Midbrain (tissue), 1 donor: ENCODE measurements around the gene HS2ST1.
"Not testable (repeated sequence)": the region's sequence is repeated elsewhere in the genome, so short reads cannot be mapped to it uniquely, and the experiment has no call there.

Experiments used
- DNase-seq: peaks from one replicate; lab custom pipeline; 2025; lab: John Stamatoyannopoulos, UW

HS2ST1 gene

GRCh38 chr1:86971778-86972177 is 57.3 kb downstream of the HS2ST1 start:
- DNase-seq, result no peak

GRCh38 chr1:86972262-86972661 is 57.8 kb downstream of the HS2ST1 start:
- DNase-seq, result no peak

- DNase-seq, result no peak
Observed at GRCh38 chr1:86975993-86976550, 61.6 kb downstream of the HS2ST1 start.

- no peak for DNase-seq
Observed at GRCh38 chr1:86976664-86977063, 62.2 kb downstream of the HS2ST1 start.

GRCh38 chr1:86981482-86982213 is 67.2 kb downstream of the HS2ST1 start:
- no peak for DNase-seq

GRCh38 chr1:86983677-86984076 is 69.2 kb downstream of the HS2ST1 start:
- DNase-seq, result not testable (repeated sequence)

- no peak for DNase-seq
Observed at GRCh38 chr1:86987446-86987845, 73.0 kb downstream of the HS2ST1 start.

GRCh38 chr1:86988835-86989234 is 74.4 kb downstream of the HS2ST1 start:
- no peak for DNase-seq

GRCh38 chr1:86989690-86990089 is 75.3 kb downstream of the HS2ST1 start:
- DNase-seq, result not testable (repeated sequence)

- no peak for DNase-seq
Observed at GRCh38 chr1:86990826-86991225, 76.4 kb downstream of the HS2ST1 start.

- no peak for DNase-seq
Observed at GRCh38 chr1:86991549-86992186, 77.2 kb downstream of the HS2ST1 start.

GRCh38 chr1:86992861-86993260 is 78.4 kb downstream of the HS2ST1 start:
- DNase-seq, result no peak

- DNase-seq, result no peak
Observed at GRCh38 chr1:86993269-86993985, 79.0 kb downstream of the HS2ST1 start.

- no peak for DNase-seq
Observed at GRCh38 chr1:86994061-86994460, 79.6 kb downstream of the HS2ST1 start.

- DNase-seq, result no peak
Observed at GRCh38 chr1:86997538-86997937, 83.1 kb downstream of the HS2ST1 start.

GRCh38 chr1:86998280-86998679 is 83.8 kb downstream of the HS2ST1 start:
- no peak for DNase-seq

- DNase-seq, result no peak
Observed at GRCh38 chr1:86998727-86999126, 84.3 kb downstream of the HS2ST1 start.

GRCh38 chr1:87000460-87000859 is 86.0 kb downstream of the HS2ST1 start:
- DNase-seq, result no peak

GRCh38 chr1:87004857-87005256 is 90.4 kb downstream of the HS2ST1 start:
- DNase-seq, result no peak

GRCh38 chr1:87007323-87007722 is 92.9 kb downstream of the HS2ST1 start:
- no peak for DNase-seq

GRCh38 chr1:87013385-87013784 is 99.0 kb downstream of the HS2ST1 start:
- not testable (repeated sequence) for DNase-seq

- no peak for DNase-seq
Observed at GRCh38 chr1:87017998-87018672, 103.7 kb downstream of the HS2ST1 start.
